ENCODE results near the gene KRTAP10-1.
"Not testable (repeated sequence)": the region's sequence is repeated elsewhere in the genome, so short reads cannot be mapped to it uniquely, and the experiment has no call there.

Gene KRTAP10-1

DNA sequence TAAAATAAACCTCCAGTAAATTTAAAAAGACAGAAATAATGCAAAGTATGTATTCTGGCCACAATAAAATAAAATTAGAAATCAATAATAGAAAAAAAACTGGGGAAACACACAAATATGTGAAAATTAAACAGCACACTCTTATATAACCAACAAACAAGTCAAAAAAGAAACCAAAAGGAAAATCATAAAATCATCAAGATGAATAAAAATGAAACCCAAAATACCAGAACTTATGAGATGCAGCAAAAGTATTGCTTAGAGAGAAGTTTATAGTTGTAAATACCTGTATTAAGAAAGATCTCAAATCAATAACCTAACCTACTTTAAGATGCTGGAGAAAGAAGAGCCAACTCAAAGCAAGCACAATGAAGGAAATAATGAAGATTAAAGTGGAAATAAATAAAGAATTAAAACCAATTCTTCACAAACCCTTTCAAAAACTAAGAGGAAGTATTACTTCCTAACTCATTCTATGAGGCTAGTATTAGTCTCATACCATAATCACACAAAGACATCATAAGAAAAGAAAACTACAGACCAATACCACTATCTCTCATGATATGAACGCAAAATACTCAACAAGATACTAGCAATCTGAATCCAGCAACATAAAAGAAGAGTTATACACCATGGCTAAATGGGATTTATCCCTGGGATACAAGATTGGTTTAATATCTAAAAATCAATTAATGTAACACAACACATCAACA, 25.0 kb upstream of the KRTAP10-1 start:
- no peak for DNase-seq (ENCODE audit: extremely low spot score)
- ChIA-PET POLR2A (no interaction called here), CTCF (no interaction called here)
- TF ChIP-seq L3MBTL2 (conservative IDR thresholded peaks at IDR 0.05), result no peak
- no peak for TF ChIP-seq ELF4 (IDR thresholded peaks at IDR 0.05)
- TF ChIP-seq, protein P1, sequence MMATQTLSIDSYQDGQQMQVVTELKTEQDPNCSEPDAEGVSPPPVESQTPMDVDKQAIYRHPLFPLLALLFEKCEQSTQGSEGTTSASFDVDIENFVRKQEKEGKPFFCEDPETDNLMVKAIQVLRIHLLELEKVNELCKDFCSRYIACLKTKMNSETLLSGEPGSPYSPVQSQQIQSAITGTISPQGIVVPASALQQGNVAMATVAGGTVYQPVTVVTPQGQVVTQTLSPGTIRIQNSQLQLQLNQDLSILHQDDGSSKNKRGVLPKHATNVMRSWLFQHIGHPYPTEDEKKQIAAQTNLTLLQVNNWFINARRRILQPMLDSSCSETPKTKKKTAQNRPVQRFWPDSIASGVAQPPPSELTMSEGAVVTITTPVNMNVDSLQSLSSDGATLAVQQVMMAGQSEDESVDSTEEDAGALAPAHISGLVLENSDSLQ (IDR thresholded peaks at IDR 0.05), result no peak
- TF ChIP-seq ZNF384 (IDR thresholded peaks at IDR 0.05), result no peak
- TF ChIP-seq FOXA1 (IDR thresholded peaks at IDR 0.05), result no peak
- no peak for TF ChIP-seq CTBP1 (IDR thresholded peaks at IDR 0.05; ENCODE audit: borderline replicate concordance)

DNA sequence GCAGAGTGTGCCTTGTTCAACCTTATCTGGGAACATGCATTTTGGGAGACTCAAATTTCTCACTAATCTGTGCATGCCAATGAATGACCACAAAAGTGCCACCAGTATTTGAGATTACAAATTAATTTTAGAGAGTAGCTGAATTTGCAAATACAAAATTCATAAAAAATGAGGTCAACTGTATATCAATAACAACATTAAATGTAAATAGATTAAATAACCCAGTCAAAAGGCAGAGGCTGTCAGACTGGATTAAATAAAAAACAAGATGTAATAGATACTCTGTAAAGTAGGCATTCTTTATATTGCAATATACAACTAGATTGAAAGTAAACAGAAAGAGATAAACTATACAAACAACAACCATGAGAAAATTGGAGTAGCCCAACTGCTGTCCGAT, 24.1 kb upstream of the KRTAP10-1 start:
- TF ChIP-seq ZNF384 (IDR thresholded peaks at IDR 0.05), result no peak
- TF ChIP-seq SP1 (IDR thresholded peaks at IDR 0.05), result no peak
- no peak for TF ChIP-seq FOXK2 (IDR thresholded peaks at IDR 0.05)
- no peak for TF ChIP-seq SUZ12 (IDR thresholded peaks at IDR 0.05)
- TF ChIP-seq HDGF (IDR thresholded peaks at IDR 0.05; ENCODE audit: borderline replicate concordance), result no peak
- no peak for TF ChIP-seq NFRKB (IDR thresholded peaks at IDR 0.05)
- no peak for TF ChIP-seq ARNT (IDR thresholded peaks at IDR 0.05)
- no peak for TF ChIP-seq ELF4 (IDR thresholded peaks at IDR 0.05)
- TF ChIP-seq LEF1 (IDR thresholded peaks at IDR 0.05; ENCODE audit: borderline replicate concordance), result no peak
- TF ChIP-seq FOXA1 (IDR thresholded peaks at IDR 0.05), result no peak
- no peak for TF ChIP-seq CTBP1 (IDR thresholded peaks at IDR 0.05; ENCODE audit: borderline replicate concordance)
- no peak for TF ChIP-seq L3MBTL2 (conservative IDR thresholded peaks at IDR 0.05)
- no peak for TF ChIP-seq TARDBP (IDR thresholded peaks at IDR 0.05)
- no peak for TF ChIP-seq FOXM1 (IDR thresholded peaks at IDR 0.05; ENCODE audit: borderline replicate concordance)
- no peak for TF ChIP-seq BHLHE40 (IDR thresholded peaks at IDR 0.05; ENCODE audit: borderline replicate concordance)
- TF ChIP-seq, protein P1 (IDR thresholded peaks at IDR 0.05), result no peak
- CTCF ChIA-PET, result no interaction called here
- POLR2A ChIA-PET, result no interaction called here
- no peak for DNase-seq (ENCODE audit: extremely low spot score)

DNA sequence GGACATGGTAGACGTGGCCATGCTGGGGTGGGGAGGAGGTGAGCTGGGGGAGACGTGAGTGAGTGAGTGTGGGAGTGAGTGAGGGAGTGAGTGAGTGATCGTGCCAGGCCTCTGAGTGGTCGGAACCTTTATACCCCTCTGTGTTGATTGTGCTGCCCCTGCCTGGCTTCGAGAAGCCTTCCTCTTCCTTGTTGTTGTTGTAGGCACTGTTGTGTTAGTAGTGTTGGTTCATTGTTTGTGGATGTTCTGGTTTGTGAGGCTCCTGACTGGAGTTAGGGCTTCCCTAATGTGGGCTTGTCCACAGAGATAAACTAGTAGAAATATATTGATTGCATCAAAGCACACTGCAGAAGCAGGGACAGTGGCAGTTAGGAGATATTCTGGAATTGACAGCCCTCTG, 18.7 kb upstream of the KRTAP10-1 start, which contains the start of gene KRTAP10-3:
Gene KRTAP10-3 (minus strand): TSS at position 101 of the 400 bp plus-strand sequence. CDS start 80 bp downstream, at position 21.
- DNase-seq (ENCODE audit: extremely low spot score), result no peak
- TF ChIP-seq FOXK2 (IDR thresholded peaks at IDR 0.05), result no peak
- no peak for TF ChIP-seq FOXM1 (IDR thresholded peaks at IDR 0.05; ENCODE audit: borderline replicate concordance)
- TF ChIP-seq LEF1 (IDR thresholded peaks at IDR 0.05; ENCODE audit: borderline replicate concordance), result no peak
- TF ChIP-seq CTBP1 (IDR thresholded peaks at IDR 0.05; ENCODE audit: borderline replicate concordance), result no peak
- no peak for TF ChIP-seq SUZ12 (IDR thresholded peaks at IDR 0.05)
- no peak for TF ChIP-seq BHLHE40 (IDR thresholded peaks at IDR 0.05; ENCODE audit: borderline replicate concordance)
- TF ChIP-seq ZNF384 (IDR thresholded peaks at IDR 0.05), result no peak
- POLR2A ChIA-PET, result no interaction called here
- CTCF ChIA-PET, result no interaction called here

DNA sequence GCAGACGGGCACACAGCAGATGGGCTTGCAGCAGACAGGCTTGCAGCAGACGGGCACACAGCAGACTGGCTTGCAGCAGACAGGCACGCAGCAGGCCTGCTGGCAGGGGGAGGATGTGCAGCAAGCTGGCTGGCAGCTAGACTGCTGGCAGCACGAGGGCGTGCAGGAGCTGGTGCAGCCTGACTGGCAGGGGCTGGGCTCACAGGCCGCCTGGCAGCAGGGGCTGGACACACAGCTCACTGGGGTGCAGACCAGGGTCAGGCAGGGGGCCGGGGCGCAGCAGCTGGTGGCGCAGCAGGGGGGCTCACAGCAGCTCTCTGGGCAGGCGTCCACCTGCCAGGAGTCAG, 18.3 kb upstream of the KRTAP10-1 start:
- POLR2A ChIA-PET; DNase-seq (ENCODE audit: extremely low spot score); CTCF ChIA-PET: not testable (repeated sequence)

DNA sequence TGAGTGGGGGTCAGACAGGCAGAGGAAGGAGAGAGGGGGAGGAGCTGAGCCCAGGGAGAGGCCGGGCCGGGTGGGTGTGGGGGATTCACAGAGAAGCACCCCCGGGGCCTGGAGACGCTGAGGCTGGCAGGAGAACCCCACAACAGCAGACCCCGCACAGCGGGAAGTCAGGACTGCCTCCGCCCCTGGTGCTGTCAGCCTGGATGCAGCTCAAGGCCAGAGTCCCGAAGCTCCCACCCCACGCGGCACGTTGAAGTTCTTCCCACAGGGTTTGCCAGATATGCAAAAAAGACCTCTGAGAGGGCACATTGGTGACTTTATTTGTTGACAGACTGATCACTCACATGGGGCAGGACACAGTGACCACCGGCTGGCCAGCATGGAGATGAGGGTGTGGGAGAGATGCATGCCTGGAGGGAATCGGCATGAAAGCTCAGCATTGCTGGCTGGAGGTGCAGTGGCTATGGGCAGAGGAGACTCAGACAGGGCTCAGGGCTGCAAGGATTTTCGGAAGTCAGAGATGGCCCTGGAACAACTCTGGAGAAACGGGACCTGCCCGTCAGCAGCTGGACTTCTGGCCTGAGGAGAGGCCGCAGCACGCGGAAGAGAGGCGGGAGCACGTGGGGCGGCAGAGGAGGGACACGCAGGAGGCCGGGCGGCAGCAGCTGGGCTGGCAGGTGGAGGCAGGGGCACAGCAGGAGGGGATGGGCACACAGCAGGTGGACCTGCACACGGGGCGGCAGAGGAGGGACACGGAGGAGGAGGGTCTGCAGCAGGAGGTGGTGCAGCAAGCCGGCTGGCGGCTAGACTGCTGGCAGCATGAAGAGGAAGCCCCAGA, 17.7 kb upstream of the KRTAP10-1 start:
- ChIA-PET POLR2A (no interaction called here), CTCF (interaction anchor here (0.6 kb wide), 1 partner anchor 156 kb away, joined by 3 read pairs; no protein-coding TSS in a partner anchor)

DNA sequence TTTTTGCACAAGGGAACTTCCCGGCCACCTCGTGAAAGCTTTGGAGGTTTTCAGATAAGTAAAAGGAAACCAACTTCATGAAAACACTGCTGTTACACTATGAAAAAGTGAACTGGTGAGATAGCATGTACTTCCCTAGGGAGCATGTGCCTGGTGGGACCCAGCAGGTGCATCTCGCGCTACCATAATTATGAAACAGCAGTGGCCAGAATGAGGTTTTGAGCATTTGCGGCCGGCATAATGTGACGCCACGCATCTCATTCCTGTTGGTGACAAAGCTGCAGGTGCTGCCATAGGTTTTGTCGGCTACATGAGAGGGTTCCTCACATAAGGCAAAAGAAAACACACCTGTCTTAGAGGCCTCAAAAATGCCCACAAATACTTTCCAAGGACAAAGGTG, 16.9 kb upstream of the KRTAP10-1 start:
- DNase-seq (ENCODE audit: extremely low spot score), result no peak
- TF ChIP-seq BHLHE40 (IDR thresholded peaks at IDR 0.05; ENCODE audit: borderline replicate concordance), result no peak
- no peak for TF ChIP-seq L3MBTL2 (conservative IDR thresholded peaks at IDR 0.05)
- TF ChIP-seq TARDBP (IDR thresholded peaks at IDR 0.05), result no peak
- TF ChIP-seq FOXA1 (IDR thresholded peaks at IDR 0.05), result no peak
- no peak for TF ChIP-seq ARNT (IDR thresholded peaks at IDR 0.05)
- no peak for TF ChIP-seq ELF4 (IDR thresholded peaks at IDR 0.05)
- TF ChIP-seq SP1 (IDR thresholded peaks at IDR 0.05), result no peak
- TF ChIP-seq HDGF (IDR thresholded peaks at IDR 0.05; ENCODE audit: borderline replicate concordance), result no peak
- no peak for TF ChIP-seq ZNF384 (IDR thresholded peaks at IDR 0.05)
- no peak for TF ChIP-seq FOXM1 (IDR thresholded peaks at IDR 0.05; ENCODE audit: borderline replicate concordance)
- ChIA-PET POLR2A (no interaction called here), CTCF (interaction anchor here (0.6 kb wide), 1 partner anchor 157 kb away, joined by 3 read pairs; no protein-coding TSS in a partner anchor)

More for the DNA sequence above, 17.7 kb upstream of the KRTAP10-1 start:
- no peak for DNase-seq (ENCODE audit: extremely low spot score)
- no peak for TF ChIP-seq FOXM1 (IDR thresholded peaks at IDR 0.05; ENCODE audit: borderline replicate concordance)
- TF ChIP-seq SUZ12 (IDR thresholded peaks at IDR 0.05), result no peak
- TF ChIP-seq FOXK2 (IDR thresholded peaks at IDR 0.05), result no peak
- TF ChIP-seq NFRKB (IDR thresholded peaks at IDR 0.05), result no peak
- no peak for TF ChIP-seq ELF4 (IDR thresholded peaks at IDR 0.05)
- TF ChIP-seq, protein P1 (IDR thresholded peaks at IDR 0.05), result no peak
- TF ChIP-seq LEF1 (IDR thresholded peaks at IDR 0.05; ENCODE audit: borderline replicate concordance), result no peak
- no peak for TF ChIP-seq CTBP1 (IDR thresholded peaks at IDR 0.05; ENCODE audit: borderline replicate concordance)
- no peak for TF ChIP-seq ZNF384 (IDR thresholded peaks at IDR 0.05)
- TF ChIP-seq TARDBP (IDR thresholded peaks at IDR 0.05), result no peak
- TF ChIP-seq L3MBTL2 (conservative IDR thresholded peaks at IDR 0.05), result no peak
- TF ChIP-seq HDGF (IDR thresholded peaks at IDR 0.05; ENCODE audit: borderline replicate concordance), result no peak

All from HEK293T (cell line).